HG03575 (cell line): ENCODE results near the gene FAM47A.

Source experiments
- ATAC-seq: cut with Tn5 transposase; IDR thresholded peaks from one replicate; pipeline ENCODE4 v1.9.1; 2021; ENCODE audit not compliant: unreplicated experiment, insufficient number of reproducible peaks, low FRiP score; ENCODE audit errors: extremely low read depth

Gene FAM47A

GRCh38 chrX:34132028-34132427 is at the start of gene FAM47A:
FAM47A (minus strand) TSS chrX:34132314; CDS start chrX:34132278, 36 bp downstream.
- ATAC-seq = no peak

GRCh38 chrX:34147345-34147744 is 15.2 kb upstream of the FAM47A start:
- ATAC-seq = no peak

GRCh38 chrX:34146906-34147305 is 14.8 kb upstream of the FAM47A start:
- no peak for ATAC-seq

- no peak for ATAC-seq
Observed at GRCh38 chrX:34144246-34144645, 12.1 kb upstream of the FAM47A start.

- ATAC-seq = no peak
Observed at GRCh38 chrX:34140816-34141215, 8.7 kb upstream of the FAM47A start.

- no peak for ATAC-seq
Observed at GRCh38 chrX:34130980-34131744, 952 bp downstream of the FAM47A start.

- no peak for ATAC-seq
Observed at GRCh38 chrX:34130501-34130900, 1.6 kb downstream of the FAM47A start.

- ATAC-seq = no peak
Observed at GRCh38 chrX:34126011-34126410, 6.1 kb downstream of the FAM47A start.

GRCh38 chrX:34119122-34119521 is 13.0 kb downstream of the FAM47A start:
- no peak for ATAC-seq

- no peak for ATAC-seq
Observed at GRCh38 chrX:34112459-34112858, 19.7 kb downstream of the FAM47A start.
